NCI-H146 treated with DMSO at 0.1 percent for 48 hours (cell line): ENCODE results near the gene CEBPZ.
"Not testable (repeated sequence)": the region's sequence is repeated elsewhere in the genome, so short reads cannot be mapped to it uniquely, and the experiment has no call there.

Source experiments
- DNase-seq: peaks from one replicate; lab custom pipeline; 2025; ENCODE audit not compliant: unreplicated experiment; lab: John Stamatoyannopoulos, UW

The CEBPZ gene

GRCh38 chr2:37224063-37224462, 7.3 kb downstream of the CEBPZ start:
- no peak for DNase-seq

GRCh38 chr2:37223131-37223530, 8.3 kb downstream of the CEBPZ start:
- DNase-seq = no peak

DNA sequence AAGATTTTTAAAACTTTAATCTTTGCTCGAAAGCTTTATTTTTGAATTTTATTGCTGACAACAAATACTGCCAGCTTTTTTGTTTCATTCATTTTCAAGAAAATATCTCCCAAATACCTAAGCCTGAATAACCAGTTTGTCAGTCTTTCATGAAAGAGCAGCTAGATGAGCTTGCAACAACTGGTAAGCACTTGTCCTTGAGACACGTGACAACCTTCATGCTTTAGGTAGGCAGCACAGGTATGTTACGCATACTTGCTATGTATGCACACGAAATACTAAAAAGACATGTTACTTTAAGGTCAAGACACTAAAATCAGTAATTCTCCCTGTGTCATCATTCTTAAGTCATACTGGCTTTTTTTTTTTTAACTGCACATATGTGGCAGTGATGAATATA, 12.3 kb downstream of the CEBPZ start:
- no peak for DNase-seq

DNA sequence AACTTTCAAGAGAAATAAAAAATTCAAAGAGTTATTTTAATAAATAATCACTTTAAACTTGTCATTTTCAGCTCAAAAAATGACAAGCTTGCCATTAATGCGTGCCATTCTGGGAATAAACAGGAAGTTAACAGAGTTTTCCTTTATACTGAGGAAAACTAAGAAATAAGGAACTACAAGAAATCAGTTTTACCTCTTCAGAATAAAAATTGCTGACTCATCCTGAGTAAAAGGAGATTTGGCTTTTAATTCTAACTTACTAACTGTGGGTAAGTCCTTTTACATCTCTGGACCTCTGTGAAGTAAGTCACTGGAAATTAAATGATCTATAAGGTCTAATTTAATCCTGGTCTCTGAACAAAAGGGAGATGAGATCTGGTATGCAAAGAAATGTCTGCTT, 16.1 kb downstream of the CEBPZ start:
- DNase-seq = no peak

- DNase-seq = no peak
These were observed 19.5 kb downstream of the CEBPZ start for GRCh38 chr2:37211939-37212338.

GRCh38 chr2:37211212-37211611, 20.2 kb downstream of the CEBPZ start:
- DNase-seq = no peak

DNA sequence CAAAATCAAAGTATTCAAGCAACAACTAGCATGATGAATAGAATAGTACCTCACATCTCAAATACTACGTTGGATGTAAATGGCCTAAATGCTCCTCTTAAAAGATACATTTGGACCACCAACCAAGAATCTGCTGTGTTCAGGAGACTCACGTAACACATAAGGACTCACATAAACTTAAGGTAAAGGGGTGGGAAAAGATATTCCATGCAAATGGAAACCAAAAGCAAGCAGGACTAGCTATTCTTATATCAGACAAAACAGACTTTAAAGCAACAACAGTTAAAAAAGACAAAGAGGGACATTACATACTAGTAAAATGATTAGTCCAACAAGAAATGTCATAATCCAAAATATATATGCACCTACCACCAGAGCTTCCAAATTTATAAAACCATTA, 24.6 kb downstream of the CEBPZ start:
- DNase-seq = not testable (repeated sequence)

DNA sequence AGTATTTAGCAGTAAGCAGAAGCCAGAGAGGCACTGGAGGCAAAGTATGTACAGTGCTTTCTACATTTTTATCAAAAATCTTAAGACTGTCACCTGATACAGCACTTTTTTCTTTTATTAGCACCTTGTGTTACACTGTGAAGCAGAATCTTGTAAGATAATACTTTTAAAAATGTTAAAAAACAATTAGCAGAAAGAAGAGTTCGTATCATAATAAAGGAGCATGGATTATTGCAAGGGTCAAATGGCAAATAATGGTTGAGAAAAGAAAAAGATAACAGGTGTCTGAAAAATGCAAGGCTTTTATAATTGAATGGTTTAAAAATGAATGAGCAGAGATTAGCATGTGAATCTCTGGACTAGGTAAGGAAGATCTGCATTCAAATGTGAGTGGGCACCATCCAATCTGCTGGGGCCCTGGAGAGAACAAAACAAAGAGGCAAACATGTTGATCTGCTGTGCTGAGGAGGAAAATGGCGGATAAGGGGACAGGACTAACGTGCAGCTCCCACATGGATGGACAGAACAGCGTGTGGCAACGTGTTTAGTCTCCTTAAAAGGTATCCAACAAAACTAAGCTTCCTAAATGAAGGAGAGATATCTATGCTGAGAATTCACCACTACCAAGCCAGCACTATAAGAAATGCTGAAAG, 25.6 kb downstream of the CEBPZ start:
- no peak for DNase-seq

GRCh38 chr2:37205071-37205661, 26.2 kb downstream of the CEBPZ start:
- DNase-seq = not testable (repeated sequence)

- DNase-seq = no peak
These were observed 27.7 kb downstream of the CEBPZ start for GRCh38 chr2:37203708-37204107.

- DNase-seq = no peak
These were observed 29.6 kb downstream of the CEBPZ start for GRCh38 chr2:37201766-37202165.

DNA sequence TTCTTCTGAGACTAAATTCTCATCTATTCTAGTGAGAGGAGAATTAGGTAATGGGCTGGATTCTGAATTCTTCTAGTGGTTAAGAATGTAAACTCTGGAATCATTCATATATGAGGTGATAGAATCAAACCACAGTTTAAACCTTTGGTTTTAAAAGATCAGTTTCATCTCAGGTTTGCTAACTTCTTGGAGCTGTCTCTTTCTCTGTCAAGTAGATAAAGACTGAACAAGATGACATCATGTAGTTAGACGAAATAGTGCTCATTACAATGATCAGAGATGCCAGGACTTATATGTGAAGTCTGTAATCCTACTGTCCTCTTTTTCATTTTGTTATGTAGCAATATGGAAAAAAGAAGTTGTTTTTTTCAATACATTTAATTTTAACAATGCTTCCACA, 30.2 kb downstream of the CEBPZ start:
- DNase-seq = no peak

GRCh38 chr2:37198681-37199065, 32.7 kb downstream of the CEBPZ start:
- DNase-seq = no peak

DNA sequence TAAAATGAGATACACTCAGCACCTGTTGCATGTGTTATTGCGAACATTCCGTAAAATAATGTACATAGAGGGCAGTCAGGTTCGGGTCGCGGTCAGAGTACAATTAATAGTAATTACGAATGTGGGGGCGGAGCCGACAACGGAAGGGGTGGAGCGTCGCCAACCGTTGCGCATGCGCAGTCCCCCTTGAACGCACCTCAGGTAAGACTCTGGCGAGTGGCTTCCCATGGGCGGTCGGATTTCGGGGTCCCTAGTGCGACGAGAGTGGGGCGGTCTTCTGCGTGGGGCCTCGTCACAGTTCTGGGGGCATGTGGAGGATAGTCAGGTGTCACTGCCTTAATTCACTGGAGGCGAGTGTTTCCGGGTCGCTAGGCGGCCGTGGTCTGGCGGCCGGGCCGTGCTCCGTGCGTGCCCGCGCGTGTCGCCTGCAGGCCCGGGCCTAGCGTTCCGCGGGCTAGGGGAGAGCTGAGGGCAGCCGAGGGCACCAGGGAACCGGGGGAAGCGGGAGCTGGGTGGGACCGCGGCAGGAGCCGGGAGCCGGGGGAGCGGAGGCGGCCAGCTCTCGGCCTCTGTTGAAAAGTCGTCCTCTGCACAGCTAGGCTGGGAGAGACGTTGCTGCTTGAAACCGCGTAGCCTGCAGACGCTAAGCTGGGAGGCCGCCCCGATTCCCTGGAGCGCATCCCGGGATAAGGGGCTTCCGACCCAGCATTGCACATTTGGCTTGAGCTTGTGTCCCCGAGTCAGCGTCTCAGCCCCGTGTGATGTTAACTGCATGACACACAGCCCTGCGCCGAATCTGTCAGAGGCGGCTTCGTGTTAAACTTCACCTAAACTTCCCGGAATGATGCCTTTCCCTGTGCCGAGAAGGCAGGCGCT, 34.8 kb downstream of the CEBPZ start, which contains the start of gene CEBPZOS:
Gene CEBPZOS, plus strand, starts transcription at position 177 of the 876 bp plus-strand sequence. CDS start 3,209 bp downstream, outside the sequence.
- DNase-seq = peak; percentile 70

DNA sequence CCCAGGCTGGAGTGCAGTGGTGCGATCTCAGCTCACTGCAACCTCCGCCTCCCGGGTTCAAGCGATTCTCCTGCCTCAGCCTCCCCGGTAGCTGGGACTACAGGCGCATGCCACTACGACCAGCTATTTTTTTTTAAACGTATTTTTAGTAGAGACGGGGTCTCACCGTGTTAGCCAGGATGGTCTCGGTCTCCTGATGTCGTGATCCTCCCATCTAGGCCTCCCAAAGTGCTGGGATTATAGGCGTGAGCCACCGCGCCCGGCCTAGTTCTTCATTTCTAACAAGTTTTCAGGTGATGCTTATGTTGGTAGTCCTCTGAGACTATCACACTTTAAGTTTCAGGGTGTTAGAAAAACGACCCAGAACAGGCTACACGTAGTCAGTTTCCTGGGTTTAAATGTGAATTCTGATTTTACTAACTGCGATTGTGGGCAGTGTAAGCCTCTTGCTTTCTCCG, 35.5 kb downstream of the CEBPZ start:
- not testable (repeated sequence) for DNase-seq

GRCh38 chr2:37192551-37192950, 38.8 kb downstream of the CEBPZ start:
- no peak for DNase-seq

DNA sequence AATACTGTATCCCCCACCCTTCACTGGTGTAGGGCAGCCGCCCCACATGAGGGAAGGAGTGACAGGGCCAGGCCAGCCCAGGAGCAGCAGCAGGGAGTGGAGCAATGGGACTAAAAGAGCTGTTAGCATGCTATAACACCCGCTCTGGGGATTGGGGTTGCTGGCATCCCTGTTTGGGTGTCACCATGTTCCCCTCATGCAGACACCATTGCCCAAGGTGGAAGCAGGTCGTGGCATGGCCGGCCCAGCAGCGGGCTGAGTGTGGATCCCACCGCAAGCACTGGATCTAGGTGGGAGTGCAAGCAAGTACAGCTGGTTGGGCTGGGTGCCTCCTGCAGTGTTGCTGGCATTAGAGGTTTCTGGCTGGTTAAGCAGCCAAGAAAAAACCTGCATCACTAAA, 39.6 kb downstream of the CEBPZ start:
- DNase-seq = no peak

- DNase-seq = no peak
These were observed 40.1 kb downstream of the CEBPZ start for GRCh38 chr2:37191253-37191652.

GRCh38 chr2:37190290-37190689, 41.1 kb downstream of the CEBPZ start:
- no peak for DNase-seq

DNA sequence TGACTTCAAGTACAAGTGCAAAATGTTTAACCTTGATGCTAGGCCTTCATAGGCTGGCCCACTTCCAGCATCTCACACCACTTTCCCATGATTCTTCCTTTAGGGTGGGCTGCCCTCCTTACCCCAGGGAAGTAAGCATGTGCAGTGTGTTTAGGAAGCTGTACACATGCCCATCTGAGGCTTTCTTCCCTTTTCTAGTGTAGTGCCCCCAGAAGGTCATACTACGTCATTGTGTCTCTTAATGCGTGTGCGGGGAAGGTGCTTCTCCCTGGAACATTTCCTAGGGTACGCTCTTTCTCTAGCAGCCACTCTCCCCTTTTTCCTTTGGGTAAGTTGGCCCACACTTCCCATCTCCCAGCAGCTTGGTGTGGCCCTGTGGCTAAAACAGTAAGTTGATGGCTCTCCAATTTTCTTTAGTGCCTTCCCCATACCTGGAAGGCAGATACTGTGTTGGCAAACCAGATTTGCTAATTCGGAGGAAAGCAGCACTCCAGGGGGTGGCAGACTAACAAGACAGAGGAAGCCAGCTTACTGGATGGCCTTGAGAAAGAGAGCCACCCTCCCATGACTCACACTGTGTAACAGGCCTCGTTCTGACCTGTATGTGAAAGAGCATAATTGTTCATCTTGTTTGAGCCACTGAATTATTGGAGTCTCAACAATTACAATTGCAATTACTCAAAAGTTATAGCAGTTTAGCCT, 41.8 kb downstream of the CEBPZ start:
- DNase-seq = peak; percentile 34

DNA sequence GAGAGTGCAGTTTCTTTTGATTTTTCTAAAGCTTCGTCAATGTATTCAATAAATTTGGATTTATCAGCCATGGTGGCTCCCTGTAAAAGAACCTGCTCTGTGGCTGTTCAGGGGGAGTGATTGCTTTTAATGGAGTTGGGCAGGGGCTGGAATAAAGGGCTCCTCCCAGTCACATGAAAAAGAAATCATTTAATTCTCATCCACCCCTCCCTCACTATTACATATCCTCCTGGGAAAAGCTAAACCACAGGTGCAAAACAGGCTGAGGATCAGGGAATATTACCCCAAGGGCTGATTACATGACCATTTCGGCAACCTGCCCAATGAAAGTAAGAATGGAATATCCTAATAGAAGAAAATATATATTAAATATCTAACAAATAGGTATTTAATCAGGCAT, 42.8 kb downstream of the CEBPZ start, which contains the start of gene SULT6B1:
Gene SULT6B1, minus strand, starts transcription at position 101 of the 400 bp plus-strand sequence. Its CDS starts 30 bp downstream, at position 71.
- no peak for DNase-seq
